ENCODE results near the gene TP53RK.

The TP53RK gene

DNA sequence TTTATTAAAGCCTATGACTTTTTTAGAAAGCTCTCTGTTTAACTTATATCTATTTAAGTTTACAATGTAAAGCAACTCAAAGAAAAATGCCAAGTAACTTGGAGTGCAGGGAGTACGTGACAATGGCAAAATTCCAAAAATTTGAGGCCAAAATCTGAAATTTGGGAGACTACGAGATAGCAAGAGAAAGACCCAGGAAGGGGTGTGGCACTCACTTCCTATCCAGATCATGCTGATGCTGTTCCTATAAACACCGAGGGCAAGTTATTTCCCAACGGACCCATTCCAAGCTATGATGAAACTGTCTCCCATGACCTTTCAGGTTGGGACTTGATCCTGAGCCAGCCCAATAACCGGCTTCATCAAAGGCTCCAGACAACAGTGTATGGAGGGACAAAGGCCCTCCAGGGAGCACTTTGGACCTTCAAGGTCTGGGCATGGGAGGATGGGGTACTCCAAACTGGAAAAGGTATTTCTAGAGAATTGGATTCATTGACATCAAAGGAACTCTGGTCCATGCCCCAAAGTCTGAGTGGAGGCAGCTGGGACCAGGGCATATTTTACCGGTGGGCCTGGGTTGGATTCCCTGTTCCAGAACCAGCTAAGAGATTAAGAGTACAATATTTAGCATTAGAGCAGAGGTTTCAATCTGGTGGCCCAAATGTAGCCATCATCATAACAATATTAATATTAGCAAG lies 22.3 kb downstream of the TP53RK start:
- no peak for TF ChIP-seq EZH2phosphoT487 (IDR thresholded peaks at IDR 0.05; ENCODE audit: borderline replicate concordance)
- TF ChIP-seq, protein P1, sequence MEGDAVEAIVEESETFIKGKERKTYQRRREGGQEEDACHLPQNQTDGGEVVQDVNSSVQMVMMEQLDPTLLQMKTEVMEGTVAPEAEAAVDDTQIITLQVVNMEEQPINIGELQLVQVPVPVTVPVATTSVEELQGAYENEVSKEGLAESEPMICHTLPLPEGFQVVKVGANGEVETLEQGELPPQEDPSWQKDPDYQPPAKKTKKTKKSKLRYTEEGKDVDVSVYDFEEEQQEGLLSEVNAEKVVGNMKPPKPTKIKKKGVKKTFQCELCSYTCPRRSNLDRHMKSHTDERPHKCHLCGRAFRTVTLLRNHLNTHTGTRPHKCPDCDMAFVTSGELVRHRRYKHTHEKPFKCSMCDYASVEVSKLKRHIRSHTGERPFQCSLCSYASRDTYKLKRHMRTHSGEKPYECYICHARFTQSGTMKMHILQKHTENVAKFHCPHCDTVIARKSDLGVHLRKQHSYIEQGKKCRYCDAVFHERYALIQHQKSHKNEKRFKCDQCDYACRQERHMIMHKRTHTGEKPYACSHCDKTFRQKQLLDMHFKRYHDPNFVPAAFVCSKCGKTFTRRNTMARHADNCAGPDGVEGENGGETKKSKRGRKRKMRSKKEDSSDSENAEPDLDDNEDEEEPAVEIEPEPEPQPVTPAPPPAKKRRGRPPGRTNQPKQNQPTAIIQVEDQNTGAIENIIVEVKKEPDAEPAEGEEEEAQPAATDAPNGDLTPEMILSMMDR (conservative IDR thresholded peaks at IDR 0.05; ENCODE audit: low read length) = no peak

DNA sequence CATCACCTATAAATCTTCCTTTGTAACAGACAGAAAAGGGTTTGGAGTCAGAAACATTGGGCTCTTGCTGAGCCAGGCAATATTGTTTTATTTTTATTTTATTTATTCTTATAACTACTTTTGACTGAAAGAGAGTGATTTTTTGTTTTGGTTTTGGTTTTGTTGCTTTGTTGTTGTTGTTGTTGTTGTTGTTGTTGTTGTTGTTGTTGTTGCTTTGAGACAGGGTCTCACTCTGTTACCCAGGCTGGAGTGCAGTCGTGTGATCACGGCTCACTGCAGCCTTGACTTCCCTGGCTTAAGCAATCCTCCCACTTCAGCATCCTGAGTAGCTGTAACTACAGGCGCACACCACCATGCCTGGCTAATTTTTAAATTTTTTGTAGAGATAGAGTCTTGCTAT lies 22.9 kb downstream of the TP53RK start:
- Histone ChIP-seq H2AFZ (ENCODE audit: low read length) (no peak overlapping the region), H3K36me3 (ENCODE audit: insufficient read depth, low read length) (no peaks in the 10 kb centered on the region), H3K27me3 (ENCODE audit: insufficient read depth, low read length, poor library complexity, severe bottlenecking) (no peaks in the 10 kb centered on the region), H3K4me2 (ENCODE audit: low read depth, low read length, poor library complexity, severe bottlenecking) (no peak overlapping the region), H3K79me2 (ENCODE audit: insufficient read depth, low read length) (no peaks in the 10 kb centered on the region), H3K4me3 (ENCODE audit: low read length, poor library complexity, severe bottlenecking) (no peak overlapping the region), H3K9me2 (replicated peaks; ENCODE audit: low read depth, low read length) (no peaks in the 10 kb centered on the region), H3F3A (ENCODE audit: low read depth) (no peaks in the 10 kb centered on the region), H3K9ac (ENCODE audit: low read depth, low read length, poor library complexity, severe bottlenecking) (no peak overlapping the region), H3K9me3 (ENCODE audit: insufficient read depth, low read depth, low read length) (no peaks in the 10 kb centered on the region), H4K20me1 (ENCODE audit: insufficient read depth, low read length, poor library complexity, severe bottlenecking) (no peaks in the 10 kb centered on the region), H3K4me1 (ENCODE audit: insufficient read depth, low read length, poor library complexity, severe bottlenecking) (no peaks in the 10 kb centered on the region)
- no peak for TF ChIP-seq EZH2phosphoT487 (IDR thresholded peaks at IDR 0.05; ENCODE audit: borderline replicate concordance)
- TF ChIP-seq, protein P1 (conservative IDR thresholded peaks at IDR 0.05; ENCODE audit: low read length) = no peak

More for the DNA sequence above, 22.3 kb downstream of the TP53RK start:
- no peak overlapping the region for H3K9ac ChIP-seq (ENCODE audit: low read depth, low read length, poor library complexity, severe bottlenecking)
- H3K4me2 ChIP-seq (ENCODE audit: low read depth, low read length, poor library complexity, severe bottlenecking) = no peak overlapping the region
- H3K79me2 ChIP-seq (ENCODE audit: insufficient read depth, low read length) = no peaks in the 10 kb centered on the region
- no peaks in the 10 kb centered on the region for H3F3A ChIP-seq (ENCODE audit: low read depth)
- no peaks in the 10 kb centered on the region for H4K20me1 ChIP-seq (ENCODE audit: insufficient read depth, low read length, poor library complexity, severe bottlenecking)
- H3K36me3 ChIP-seq (ENCODE audit: insufficient read depth, low read length) = no peaks in the 10 kb centered on the region
- no peaks in the 10 kb centered on the region for H3K9me2 ChIP-seq (replicated peaks; ENCODE audit: low read depth, low read length)
- no peaks in the 10 kb centered on the region for H3K27me3 ChIP-seq (ENCODE audit: insufficient read depth, low read length, poor library complexity, severe bottlenecking)
- no peak overlapping the region for H2AFZ ChIP-seq (ENCODE audit: low read length)
- no peak overlapping the region for H3K4me3 ChIP-seq (ENCODE audit: low read length, poor library complexity, severe bottlenecking)
- H3K4me1 ChIP-seq (ENCODE audit: insufficient read depth, low read length, poor library complexity, severe bottlenecking) = no peaks in the 10 kb centered on the region
- no peaks in the 10 kb centered on the region for H3K9me3 ChIP-seq (ENCODE audit: insufficient read depth, low read depth, low read length)

DNA sequence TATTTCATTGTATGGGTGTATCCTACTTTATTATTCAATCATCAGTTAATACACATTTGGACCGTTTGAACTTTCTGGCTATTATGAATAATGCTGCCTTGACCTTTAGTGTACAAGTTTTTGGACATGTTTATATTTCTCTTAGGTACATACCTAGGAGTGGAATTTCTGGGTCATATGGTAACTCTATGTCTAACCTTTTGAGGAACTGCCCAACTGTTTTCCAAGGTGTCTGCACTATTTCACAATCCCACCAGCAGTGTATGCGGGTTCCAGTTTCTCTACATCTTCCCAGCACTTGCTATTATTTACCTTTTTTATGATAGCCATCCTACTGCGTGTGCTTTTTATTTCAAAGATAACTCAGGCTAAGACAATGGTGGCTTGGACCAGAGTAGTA lies 23.6 kb downstream of the TP53RK start:
- Histone ChIP-seq H3K4me2 (ENCODE audit: low read depth, low read length, poor library complexity, severe bottlenecking) (no peak overlapping the region), H3K36me3 (ENCODE audit: insufficient read depth, low read length) (no peaks in the 10 kb centered on the region), H4K20me1 (ENCODE audit: insufficient read depth, low read length, poor library complexity, severe bottlenecking) (no peaks in the 10 kb centered on the region), H3K79me2 (ENCODE audit: insufficient read depth, low read length) (no peaks in the 10 kb centered on the region), H3K9me2 (replicated peaks; ENCODE audit: low read depth, low read length) (no peaks in the 10 kb centered on the region), H3F3A (ENCODE audit: low read depth) (no peaks in the 10 kb centered on the region), H3K9me3 (ENCODE audit: insufficient read depth, low read depth, low read length) (no peaks in the 10 kb centered on the region), H3K9ac (ENCODE audit: low read depth, low read length, poor library complexity, severe bottlenecking) (no peak overlapping the region), H2AFZ (ENCODE audit: low read length) (no peak overlapping the region), H3K27me3 (ENCODE audit: insufficient read depth, low read length, poor library complexity, severe bottlenecking) (no peaks in the 10 kb centered on the region), H3K4me3 (ENCODE audit: low read length, poor library complexity, severe bottlenecking) (no peak overlapping the region), H3K4me1 (ENCODE audit: insufficient read depth, low read length, poor library complexity, severe bottlenecking) (no peaks in the 10 kb centered on the region)
- TF ChIP-seq, protein P1 (conservative IDR thresholded peaks at IDR 0.05; ENCODE audit: low read length) = no peak
- no peak for TF ChIP-seq EZH2phosphoT487 (IDR thresholded peaks at IDR 0.05; ENCODE audit: borderline replicate concordance)
